Neural progenitor cell (in vitro differentiated cells): ENCODE measurements around the gene HCFC2.

Source experiments
- CTCF ChIP-seq: fragments of 200-600 bp; sonication (generic); IDR thresholded peaks from 2 replicates; pipeline ENCODE4 v1.5.1; 2017; ENCODE audit warnings: antibody characterized with exemption, mild to moderate bottlenecking
- EZH2 ChIP-seq: fragments of 200-600 bp; sonication (generic); IDR thresholded peaks from 2 replicates; pipeline ENCODE4 v1.6.1; 2017; ENCODE audit warnings: antibody characterized with exemption, mild to moderate bottlenecking, moderate library complexity
- EZH2phosphoT487 ChIP-seq: fragments of 200-600 bp; sonication (generic); IDR thresholded peaks from 2 replicates; pipeline ENCODE4 v1.6.1; 2017; ENCODE audit warnings: antibody characterized with exemption

GRCh38 chr12:104046306-104046705 lies 18.0 kb upstream of the HCFC2 start:
- no peak for TF ChIP-seq CTCF
- TF ChIP-seq EZH2, result no peak
- no peak for TF ChIP-seq EZH2phosphoT487
